ENCODE results near the gene SNTG2. TPM values are rescaled to one million over a fixed set of nuclear protein-coding genes. Genes with fewer than 3 reads are reported as not detected.
"Not testable (repeated sequence)": the region's sequence is repeated elsewhere in the genome, so short reads cannot be mapped to it uniquely, and the experiment has no call there.

SNTG2 gene
- total RNA-seq, 1 donor from 2014 or later: 2.2 TPM

DNA sequence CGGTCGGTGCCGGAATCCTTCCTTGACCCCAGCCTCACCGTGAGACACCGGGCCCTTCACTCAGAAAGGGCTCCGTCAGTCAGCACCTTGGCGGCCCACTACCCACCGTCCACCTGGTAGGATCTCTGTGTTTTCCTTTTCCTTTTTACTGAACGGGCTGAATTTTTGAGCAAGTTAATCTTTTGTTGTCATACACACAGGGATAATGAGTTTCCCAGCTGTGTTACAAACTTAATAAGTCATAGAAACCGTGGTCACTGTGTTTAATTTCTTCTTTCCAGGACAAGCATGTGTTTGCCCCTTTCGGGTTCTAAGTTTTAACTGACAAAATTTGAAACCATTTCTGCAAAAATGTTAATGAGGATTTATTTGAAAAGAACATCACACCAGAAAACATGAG is 423.6 kb downstream of the SNTG2 start:
- intact Hi-C loops (cut with micrococcal nuclease): no loop called here

GRCh38 chr2:1375794-1376193 is 425.1 kb downstream of the SNTG2 start:
- Mint-ChIP-seq H3K9me3 (no peaks in the 10 kb centered on the region), H3K36me3 (ENCODE audit: low read depth) (no peaks in the 10 kb centered on the region), H3K4me1 (peaks cover 5% of the 10 kb centered on the region), H3K27me3 (no peaks in the 10 kb centered on the region), H3K4me3 (no peak overlapping the region), H3K27ac (no peak overlapping the region)
- ATAC-seq (ENCODE audit: low read depth) (no peak), DNase-seq (no peak)
- TF ChIP-seq, protein P1, sequence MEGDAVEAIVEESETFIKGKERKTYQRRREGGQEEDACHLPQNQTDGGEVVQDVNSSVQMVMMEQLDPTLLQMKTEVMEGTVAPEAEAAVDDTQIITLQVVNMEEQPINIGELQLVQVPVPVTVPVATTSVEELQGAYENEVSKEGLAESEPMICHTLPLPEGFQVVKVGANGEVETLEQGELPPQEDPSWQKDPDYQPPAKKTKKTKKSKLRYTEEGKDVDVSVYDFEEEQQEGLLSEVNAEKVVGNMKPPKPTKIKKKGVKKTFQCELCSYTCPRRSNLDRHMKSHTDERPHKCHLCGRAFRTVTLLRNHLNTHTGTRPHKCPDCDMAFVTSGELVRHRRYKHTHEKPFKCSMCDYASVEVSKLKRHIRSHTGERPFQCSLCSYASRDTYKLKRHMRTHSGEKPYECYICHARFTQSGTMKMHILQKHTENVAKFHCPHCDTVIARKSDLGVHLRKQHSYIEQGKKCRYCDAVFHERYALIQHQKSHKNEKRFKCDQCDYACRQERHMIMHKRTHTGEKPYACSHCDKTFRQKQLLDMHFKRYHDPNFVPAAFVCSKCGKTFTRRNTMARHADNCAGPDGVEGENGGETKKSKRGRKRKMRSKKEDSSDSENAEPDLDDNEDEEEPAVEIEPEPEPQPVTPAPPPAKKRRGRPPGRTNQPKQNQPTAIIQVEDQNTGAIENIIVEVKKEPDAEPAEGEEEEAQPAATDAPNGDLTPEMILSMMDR (IDR thresholded peaks at IDR 0.05): no peak
- POLR2A ChIA-PET: no interaction called here
- intact Hi-C loops (cut with micrococcal nuclease): no loop called here
- CTCF ChIA-PET: no interaction called here

More for the DNA sequence above, 423.6 kb downstream of the SNTG2 start:
- DNase-seq (no peak), ATAC-seq (ENCODE audit: low read depth) (no peak)
- ChIA-PET CTCF (no interaction called here), POLR2A (no interaction called here)
- H3K27ac Mint-ChIP-seq: no peak overlapping the region
- no peaks in the 10 kb centered on the region for H3K27me3 Mint-ChIP-seq
- H3K4me3 Mint-ChIP-seq: no peak overlapping the region
- TF ChIP-seq, protein P1 (IDR thresholded peaks at IDR 0.05): no peak
- H3K4me1 Mint-ChIP-seq: peaks cover 5% of the 10 kb centered on the region
- H3K36me3 Mint-ChIP-seq (ENCODE audit: low read depth): no peaks in the 10 kb centered on the region
- H3K9me3 Mint-ChIP-seq: no peaks in the 10 kb centered on the region

- POLR2A ChIA-PET: no interaction called here
- Mint-ChIP-seq H3K9me3 (no peaks in the 10 kb centered on the region), H3K36me3 (ENCODE audit: low read depth) (no peaks in the 10 kb centered on the region), H3K4me3 (no peak overlapping the region), H3K27ac (no peak overlapping the region), H3K4me1 (peaks cover 2% of the 10 kb centered on the region), H3K27me3 (no peaks in the 10 kb centered on the region)
- DNase-seq: no peak
- TF ChIP-seq, protein P1 (IDR thresholded peaks at IDR 0.05): no peak
- CTCF ChIA-PET: no interaction called here
- no peak for ATAC-seq (ENCODE audit: low read depth)
- intact Hi-C loops (cut with micrococcal nuclease): no loop called here
Measured at GRCh38 chr2:1377473-1377872, 426.8 kb downstream of the SNTG2 start.

DNA sequence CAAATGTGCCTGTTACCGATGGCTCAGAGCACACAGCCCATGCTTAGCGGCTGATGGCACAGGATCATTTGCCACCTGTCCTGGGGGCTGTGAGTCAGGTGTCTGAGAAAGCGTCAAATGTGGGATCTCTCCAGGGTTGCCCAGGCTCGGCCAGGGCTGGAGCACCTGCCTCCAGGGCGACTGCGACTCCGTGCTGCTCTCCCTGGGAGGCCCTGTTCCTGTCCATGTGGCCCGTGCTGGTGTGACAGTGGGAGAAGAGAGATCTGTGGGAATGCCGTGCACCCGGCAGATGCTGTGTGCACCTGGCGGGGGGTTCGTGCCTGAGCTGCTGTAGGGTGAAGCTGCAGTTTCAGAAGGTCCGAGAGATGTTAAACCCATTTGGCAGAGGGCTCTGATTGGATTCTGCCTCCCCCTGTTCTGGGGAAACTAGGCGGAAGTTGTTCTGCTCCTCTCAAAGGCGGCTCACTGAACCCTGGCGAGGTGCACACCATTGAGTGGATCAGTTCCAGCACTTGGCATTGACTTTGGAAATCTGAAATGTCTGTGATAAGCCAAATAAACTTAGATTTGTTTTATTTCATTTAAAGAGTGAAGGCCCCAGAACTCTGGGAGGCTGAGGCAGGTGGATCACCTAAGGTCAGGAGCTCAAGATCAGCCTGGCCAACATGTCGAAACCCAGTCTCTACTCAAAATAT is 428.0 kb downstream of the SNTG2 start:
- intact Hi-C loops (cut with micrococcal nuclease): no loop called here
- H3K4me3 Mint-ChIP-seq: no peak overlapping the region
- H3K27ac Mint-ChIP-seq: no peak overlapping the region

GRCh38 chr2:1381644-1382043 is 431.0 kb downstream of the SNTG2 start:
- H3K4me1 Mint-ChIP-seq: no peaks in the 10 kb centered on the region
- H3K4me3 Mint-ChIP-seq: no peak overlapping the region
- H3K27me3 Mint-ChIP-seq: no peaks in the 10 kb centered on the region
- intact Hi-C loops (cut with micrococcal nuclease): no loop called here
- H3K27ac Mint-ChIP-seq: no peak overlapping the region
- POLR2A ChIA-PET: no interaction called here
- ATAC-seq (ENCODE audit: low read depth) (no peak), DNase-seq (no peak)
- H3K9me3 Mint-ChIP-seq: peaks cover 2% of the 10 kb centered on the region
- TF ChIP-seq, protein P1 (IDR thresholded peaks at IDR 0.05): no peak
- no peaks in the 10 kb centered on the region for H3K36me3 Mint-ChIP-seq (ENCODE audit: low read depth)
- CTCF ChIA-PET: no interaction called here

More for the DNA sequence above, 428.0 kb downstream of the SNTG2 start:
- no peaks in the 10 kb centered on the region for H3K9me3 Mint-ChIP-seq
- H3K36me3 Mint-ChIP-seq (ENCODE audit: low read depth): no peaks in the 10 kb centered on the region
- ATAC-seq (ENCODE audit: low read depth) (no peak), DNase-seq (no peak)
- no peaks in the 10 kb centered on the region for H3K27me3 Mint-ChIP-seq
- ChIA-PET CTCF (no interaction called here), POLR2A (no interaction called here)
- TF ChIP-seq, protein P1 (IDR thresholded peaks at IDR 0.05): no peak
- peaks cover 2% of the 10 kb centered on the region for H3K4me1 Mint-ChIP-seq

DNA sequence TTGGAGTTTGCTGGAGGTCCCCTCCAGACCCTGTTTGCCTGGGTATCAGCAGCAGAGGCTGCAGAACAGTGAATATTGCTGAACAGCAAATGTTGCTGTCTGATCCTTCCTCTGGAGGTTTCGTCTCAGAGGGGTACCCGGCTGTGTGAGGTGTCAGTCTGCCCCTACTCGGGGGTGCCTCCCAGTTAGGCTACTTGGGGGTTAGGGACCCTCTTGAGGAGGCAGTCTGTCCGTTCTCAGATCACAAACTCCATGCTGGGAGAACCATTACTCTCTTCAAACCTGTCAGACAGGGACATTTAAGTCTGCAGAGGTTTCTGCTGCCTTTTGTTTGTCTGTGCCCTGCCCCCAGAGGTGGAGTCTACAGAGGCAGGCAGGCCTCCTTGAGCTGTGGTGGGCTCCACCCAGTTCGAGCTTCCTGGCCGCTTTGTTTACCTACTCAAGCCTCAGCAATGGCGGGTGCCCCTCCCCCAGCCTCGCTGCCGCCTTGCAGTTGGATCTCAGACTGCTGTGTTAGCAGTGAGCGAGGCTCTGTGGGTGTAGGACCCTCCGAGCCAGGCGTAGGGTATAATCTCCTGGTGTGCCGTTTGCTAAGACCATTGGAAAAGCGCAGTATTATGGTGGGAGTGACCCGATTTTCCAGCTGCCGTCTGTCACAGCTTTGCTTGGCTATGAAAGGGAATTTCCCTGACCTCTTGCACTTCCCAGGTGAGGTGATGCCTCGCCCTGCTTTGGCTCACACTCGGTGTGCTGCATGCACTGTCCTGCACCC is 437.5 kb downstream of the SNTG2 start:
- POLR2A ChIA-PET; H3K36me3 Mint-ChIP-seq (ENCODE audit: low read depth); CTCF ChIA-PET; H3K4me1 Mint-ChIP-seq; intact Hi-C loops (cut with micrococcal nuclease); DNase-seq; H3K27me3 Mint-ChIP-seq; ATAC-seq (ENCODE audit: low read depth); H3K27ac Mint-ChIP-seq; H3K4me3 Mint-ChIP-seq; H3K9me3 Mint-ChIP-seq: not testable (repeated sequence)

- H3K4me1 Mint-ChIP-seq; ATAC-seq (ENCODE audit: low read depth); H3K9me3 Mint-ChIP-seq; H3K27me3 Mint-ChIP-seq; CTCF ChIA-PET; POLR2A ChIA-PET; intact Hi-C loops (cut with micrococcal nuclease); H3K27ac Mint-ChIP-seq; DNase-seq; H3K36me3 Mint-ChIP-seq (ENCODE audit: low read depth); H3K4me3 Mint-ChIP-seq: not testable (repeated sequence)
Measured at GRCh38 chr2:1390118-1390517, 439.5 kb downstream of the SNTG2 start.
